HG02852 (cell line): ENCODE measurements around the gene LRP1B.
"Not testable (repeated sequence)": the region's sequence is repeated elsewhere in the genome, so short reads cannot be mapped to it uniquely, and the experiment has no call there.

Source experiments
- ATAC-seq: cut with Tn5 transposase; IDR thresholded peaks from one replicate; pipeline ENCODE4 v1.9.1; 2021; ENCODE audit warnings: mild to moderate bottlenecking, moderate library complexity; ENCODE audit not compliant: unreplicated experiment

LRP1B gene

GRCh38 chr2:142104134-142104758, 26.6 kb downstream of the LRP1B start:
- ATAC-seq = no peak

- no peak for ATAC-seq
These were observed 29.8 kb downstream of the LRP1B start for GRCh38 chr2:142100970-142101369.

GRCh38 chr2:142100139-142100873, 30.5 kb downstream of the LRP1B start:
- ATAC-seq = no peak

- no peak for ATAC-seq
These were observed 33.1 kb downstream of the LRP1B start for GRCh38 chr2:142097711-142098110.

- no peak for ATAC-seq
These were observed 35.2 kb downstream of the LRP1B start for GRCh38 chr2:142095647-142096046.

- no peak for ATAC-seq
These were observed 36.6 kb downstream of the LRP1B start for GRCh38 chr2:142094233-142094632.

- ATAC-seq = no peak
These were observed 42.7 kb downstream of the LRP1B start for GRCh38 chr2:142088058-142088568.

- ATAC-seq = not testable (repeated sequence)
These were observed 43.2 kb downstream of the LRP1B start for GRCh38 chr2:142087585-142087984.

- no peak for ATAC-seq
These were observed 48.4 kb downstream of the LRP1B start for GRCh38 chr2:142082368-142082767.

GRCh38 chr2:142076317-142076716, 54.5 kb downstream of the LRP1B start:
- ATAC-seq = no peak

- ATAC-seq = no peak
These were observed 55.0 kb downstream of the LRP1B start for GRCh38 chr2:142075826-142076225.

- no peak for ATAC-seq
These were observed 61.4 kb downstream of the LRP1B start for GRCh38 chr2:142069251-142069888.

GRCh38 chr2:142065700-142066099, 65.1 kb downstream of the LRP1B start:
- no peak for ATAC-seq

GRCh38 chr2:142065156-142065555, 65.7 kb downstream of the LRP1B start:
- ATAC-seq = no peak

- no peak for ATAC-seq
These were observed 69.1 kb downstream of the LRP1B start for GRCh38 chr2:142061733-142062132.

- no peak for ATAC-seq
These were observed 72.7 kb downstream of the LRP1B start for GRCh38 chr2:142058149-142058548.

- no peak for ATAC-seq
These were observed 74.0 kb downstream of the LRP1B start for GRCh38 chr2:142056784-142057183.

- no peak for ATAC-seq
These were observed 78.5 kb downstream of the LRP1B start for GRCh38 chr2:142052220-142052863.

GRCh38 chr2:142048581-142048980, 82.2 kb downstream of the LRP1B start:
- ATAC-seq = no peak

GRCh38 chr2:142045641-142046040, 85.2 kb downstream of the LRP1B start:
- no peak for ATAC-seq

GRCh38 chr2:142044197-142044596, 86.6 kb downstream of the LRP1B start:
- no peak for ATAC-seq
